Mesendoderm (in vitro differentiated cells): ENCODE measurements around the gene PTPRU.

ENCODE experiments used
- DNase-seq: peaks from one replicate; pipeline ENCODE4 v3.0.0; 2013
- H2AK5ac ChIP-seq: 2 replicates; pipeline ENCODE4 v1.6.1; 2013; ENCODE audit warnings: low read length, inconsistent platforms
- H2BK120ac ChIP-seq: 2 replicates; pipeline ENCODE4 v1.6.1; 2013; ENCODE audit warnings: low read depth, mild to moderate bottlenecking, low read length, moderate library complexity, mixed read lengths
- H2BK15ac ChIP-seq: replicated peaks from 2 replicates; pipeline ENCODE4 v1.6.1; 2013; ENCODE audit warnings: low read depth, mild to moderate bottlenecking, moderate library complexity
- H2BK5ac ChIP-seq: 2 replicates; pipeline ENCODE4 v1.6.1; 2013; ENCODE audit warnings: low read length, inconsistent platforms
- H3K18ac ChIP-seq: 2 replicates; pipeline ENCODE4 v1.6.1; 2013; ENCODE audit warnings: mild to moderate bottlenecking, low read length, mixed read lengths
- H3K23ac ChIP-seq: one replicate; pipeline ENCODE4 v1.6.1; 2013; ENCODE audit warnings: low read length
- H3K27ac ChIP-seq: 2 replicates; pipeline ENCODE4 v1.5.1; 2013; ENCODE audit warnings: low read depth, mild to moderate bottlenecking, inconsistent platforms, low read length, moderate library complexity
- H3K27me3 ChIP-seq: 2 replicates; pipeline ENCODE4 v1.6.1; 2013; ENCODE audit warnings: low read length, control low read depth, mild to moderate bottlenecking, inconsistent platforms; ENCODE audit not compliant: insufficient read depth, poor library complexity
- H3K36me3 ChIP-seq: 2 replicates; pipeline ENCODE4 v1.6.1; 2013; ENCODE audit warnings: low read length, inconsistent platforms; ENCODE audit not compliant: control insufficient read depth, insufficient read depth
- H3K4ac ChIP-seq: one replicate; pipeline ENCODE4 v1.6.1; 2013; ENCODE audit warnings: low read depth, mild to moderate bottlenecking, low read length, moderate library complexity
- H3K4me1 ChIP-seq: 2 replicates; pipeline ENCODE4 v1.6.1; 2013; ENCODE audit warnings: low read depth, low read length, inconsistent platforms; ENCODE audit not compliant: control insufficient read depth
- H3K4me2 ChIP-seq: 2 replicates; pipeline ENCODE4 v1.6.1; 2013; ENCODE audit warnings: low read length
- H3K4me3 ChIP-seq: 2 replicates; pipeline ENCODE4 v1.5.1; 2013; ENCODE audit warnings: mild to moderate bottlenecking, low read length
- H3K56ac ChIP-seq: one replicate; pipeline ENCODE4 v1.6.1; 2013; ENCODE audit warnings: low read length
- H3K79me1 ChIP-seq: 2 replicates; pipeline ENCODE4 v1.6.1; 2013; ENCODE audit warnings: low read length, inconsistent platforms
- H3K79me2 ChIP-seq: 2 replicates; pipeline ENCODE4 v1.6.1; 2013; ENCODE audit warnings: mild to moderate bottlenecking, low read length; ENCODE audit not compliant: control insufficient read depth, insufficient read depth
- H3K9ac ChIP-seq: 2 replicates; pipeline ENCODE4 v1.6.1; 2013; ENCODE audit warnings: low read length, inconsistent platforms
- H4K5ac ChIP-seq: one replicate; pipeline ENCODE4 v1.6.1; 2013; ENCODE audit warnings: low read length
- H4K8ac ChIP-seq: one replicate; pipeline ENCODE4 v1.6.1; 2013; ENCODE audit warnings: low read depth, mild to moderate bottlenecking, control low read depth, low read length, moderate library complexity
- WGBS: extraction: QIAGEN DNeasy Blood & Tissue Kit; methylation state at CpG from one replicate; pipeline ENCODE4 v1.1.7; 2013; ENCODE audit warnings: low lambda C conversion rate, missing lambda C conversion rate; ENCODE audit not compliant: insufficient coverage; ENCODE audit errors: extremely low coverage; 5-methylcytosine and 5-hydroxymethylcytosine counted together

PTPRU gene

DNA sequence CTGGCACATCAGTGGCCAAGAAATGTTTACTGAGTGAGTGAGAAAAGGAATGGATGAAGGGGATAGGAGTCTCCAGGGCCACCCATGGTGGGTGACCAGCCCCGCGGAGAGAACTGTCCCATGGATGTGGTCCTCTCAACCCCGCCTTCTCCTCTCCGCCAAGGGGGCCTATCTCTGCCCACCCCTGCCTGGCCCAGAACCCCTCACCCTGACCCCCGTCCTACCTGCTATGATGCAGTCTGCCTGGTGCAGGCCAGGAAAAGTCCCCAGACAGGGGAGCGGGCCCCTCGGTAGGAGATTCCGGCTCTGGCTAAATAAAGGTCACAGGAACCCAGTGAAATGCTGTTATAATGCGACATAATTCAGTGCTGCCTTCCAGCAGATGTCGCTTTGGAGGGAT lies 107.6 kb downstream of the PTPRU start:
- H3K4me3 ChIP-seq, result no peak overlapping the region
- no peak overlapping the region for H2BK120ac ChIP-seq
- no peaks in the 10 kb centered on the region for H3K79me2 ChIP-seq
- H3K56ac ChIP-seq, result no peak overlapping the region
- no peak overlapping the region for H3K4me2 ChIP-seq
- H3K9ac ChIP-seq, result no peak overlapping the region
- no peaks in the 10 kb centered on the region for H3K27me3 ChIP-seq
- no peak overlapping the region for H4K8ac ChIP-seq
- H3K4me1 ChIP-seq, result no peaks in the 10 kb centered on the region
- H4K5ac ChIP-seq, result no peak overlapping the region
- no peak overlapping the region for H2BK5ac ChIP-seq
- H3K18ac ChIP-seq, result no peak overlapping the region
- no peak overlapping the region for H2AK5ac ChIP-seq
- H2BK15ac ChIP-seq, result no peak overlapping the region
- H3K36me3 ChIP-seq, result no peaks in the 10 kb centered on the region
- WGBS, result no CpG with 5 or more reads among the region's 10 CpGs
- H3K4ac ChIP-seq, result no peak overlapping the region
- no peak for DNase-seq
- no peak overlapping the region for H3K23ac ChIP-seq
- no peak overlapping the region for H3K27ac ChIP-seq
- no peaks in the 10 kb centered on the region for H3K79me1 ChIP-seq

DNA sequence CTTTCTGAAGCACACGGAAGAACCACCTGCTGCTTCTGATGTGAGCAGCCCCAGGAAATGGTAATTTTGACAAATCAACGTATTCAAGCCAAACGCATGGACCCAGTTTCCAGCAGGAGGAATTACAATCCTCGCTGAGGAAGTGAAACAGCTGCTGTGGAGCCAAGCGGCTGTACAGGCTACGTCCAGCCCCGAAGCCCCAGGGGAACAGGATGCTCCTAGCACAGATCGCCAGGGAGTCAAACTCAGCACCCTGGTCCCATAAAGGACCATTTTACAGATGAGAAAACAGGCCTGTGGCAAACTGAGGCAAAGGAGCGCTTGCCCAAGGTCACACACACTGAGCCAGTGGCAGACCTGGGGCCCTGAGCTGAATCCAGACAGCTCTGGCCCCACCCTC lies 108.0 kb downstream of the PTPRU start:
- H3K56ac ChIP-seq, result no peak overlapping the region
- no peak overlapping the region for H3K9ac ChIP-seq
- no peaks in the 10 kb centered on the region for H3K4me1 ChIP-seq
- no peak overlapping the region for H3K4me2 ChIP-seq
- H2AK5ac ChIP-seq, result no peak overlapping the region
- DNase-seq, result no peak
- no peak overlapping the region for H3K23ac ChIP-seq
- no peaks in the 10 kb centered on the region for H3K79me1 ChIP-seq
- no peak overlapping the region for H2BK5ac ChIP-seq
- no peak overlapping the region for H3K27ac ChIP-seq
- no peak overlapping the region for H2BK15ac ChIP-seq
- H3K4ac ChIP-seq, result no peak overlapping the region
- H3K18ac ChIP-seq, result no peak overlapping the region
- H3K27me3 ChIP-seq, result no peaks in the 10 kb centered on the region
- H3K4me3 ChIP-seq, result no peak overlapping the region
- no peak overlapping the region for H4K5ac ChIP-seq
- no peaks in the 10 kb centered on the region for H3K79me2 ChIP-seq
- no CpG with 5 or more reads among the region's 9 CpGs for WGBS
- no peaks in the 10 kb centered on the region for H3K36me3 ChIP-seq
- no peak overlapping the region for H2BK120ac ChIP-seq
- no peak overlapping the region for H4K8ac ChIP-seq

DNA sequence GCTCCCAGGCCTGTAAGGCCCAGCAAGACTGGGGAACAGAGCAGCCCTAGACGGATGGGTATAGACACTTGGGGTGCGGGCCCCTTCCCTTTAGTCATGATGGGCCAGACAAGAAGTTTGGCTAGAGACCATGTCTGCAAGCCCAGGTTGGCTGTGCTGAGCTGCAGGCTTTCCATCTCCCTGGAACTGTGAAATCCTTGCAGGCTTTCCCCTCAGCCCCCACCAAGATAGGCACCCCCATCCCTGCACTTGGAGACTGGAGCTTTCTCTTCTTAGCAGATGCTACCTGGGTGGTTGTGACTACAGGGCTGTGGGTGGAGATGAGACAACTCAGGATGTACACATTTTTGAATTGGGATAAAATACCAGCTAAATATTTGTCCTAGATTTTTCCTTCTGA lies 110.3 kb downstream of the PTPRU start:
- Histone ChIP-seq H4K5ac (no peak overlapping the region), H2BK15ac (no peak overlapping the region), H3K56ac (no peak overlapping the region), H3K79me1 (no peaks in the 10 kb centered on the region), H3K18ac (no peak overlapping the region), H2BK120ac (no peak overlapping the region), H3K36me3 (no peaks in the 10 kb centered on the region), H3K79me2 (no peaks in the 10 kb centered on the region), H3K23ac (no peak overlapping the region), H3K27me3 (no peaks in the 10 kb centered on the region), H3K4me3 (no peak overlapping the region), H3K4me1 (no peaks in the 10 kb centered on the region), H3K27ac (no peak overlapping the region), H3K4me2 (no peak overlapping the region), H4K8ac (no peak overlapping the region), H3K9ac (no peak overlapping the region), H2AK5ac (no peak overlapping the region), H2BK5ac (no peak overlapping the region), H3K4ac (no peak overlapping the region)
- no CpG with 5 or more reads among the region's 2 CpGs for WGBS
- DNase-seq, result no peak

DNA sequence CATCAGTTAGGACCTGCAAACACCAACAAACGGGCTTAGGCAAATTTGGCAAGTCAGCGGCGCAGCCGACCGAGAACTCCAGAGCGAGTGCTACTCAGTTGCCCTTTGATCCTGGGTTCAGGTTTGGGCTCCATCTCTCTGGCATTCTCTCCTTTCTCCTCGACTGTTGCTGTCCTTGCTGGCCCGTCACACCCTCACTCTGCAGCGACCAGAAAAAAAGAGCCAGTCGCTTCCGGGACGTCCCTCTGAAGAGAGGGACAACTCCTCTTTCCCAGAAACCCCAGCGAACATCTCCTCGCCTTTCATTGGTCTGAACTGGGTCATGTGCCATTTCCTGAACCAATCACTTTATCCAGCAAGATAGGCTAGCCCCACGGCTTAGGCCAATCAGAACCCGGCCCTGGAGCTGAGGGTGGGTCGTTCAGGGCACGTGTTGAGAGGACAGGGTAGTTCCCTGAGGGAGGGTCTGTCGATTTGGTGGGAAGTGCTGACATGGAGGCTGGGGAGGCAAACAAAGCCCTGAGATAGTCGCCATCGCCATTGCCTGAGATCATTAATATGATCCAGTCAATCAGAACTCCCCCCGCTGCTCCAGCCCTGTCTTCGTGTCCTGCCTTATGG lies 113.7 kb downstream of the PTPRU start:
- Histone ChIP-seq H3K23ac (no peak overlapping the region), H2BK120ac (no peak overlapping the region), H3K79me1 (no peaks in the 10 kb centered on the region), H2BK5ac (no peak overlapping the region), H3K18ac (no peak overlapping the region), H3K36me3 (no peaks in the 10 kb centered on the region), H4K5ac (no peak overlapping the region), H2BK15ac (no peak overlapping the region), H3K4ac (no peak overlapping the region), H3K4me3 (no peak overlapping the region), H3K4me2 (no peak overlapping the region), H3K9ac (no peak overlapping the region), H3K56ac (no peak overlapping the region), H2AK5ac (no peak overlapping the region), H3K27me3 (no peaks in the 10 kb centered on the region), H3K4me1 (no peaks in the 10 kb centered on the region), H3K79me2 (no peaks in the 10 kb centered on the region), H3K27ac (no peak overlapping the region), H4K8ac (no peak overlapping the region)
- no peak for DNase-seq
- no CpG with 5 or more reads among the region's 23 CpGs for WGBS

DNA sequence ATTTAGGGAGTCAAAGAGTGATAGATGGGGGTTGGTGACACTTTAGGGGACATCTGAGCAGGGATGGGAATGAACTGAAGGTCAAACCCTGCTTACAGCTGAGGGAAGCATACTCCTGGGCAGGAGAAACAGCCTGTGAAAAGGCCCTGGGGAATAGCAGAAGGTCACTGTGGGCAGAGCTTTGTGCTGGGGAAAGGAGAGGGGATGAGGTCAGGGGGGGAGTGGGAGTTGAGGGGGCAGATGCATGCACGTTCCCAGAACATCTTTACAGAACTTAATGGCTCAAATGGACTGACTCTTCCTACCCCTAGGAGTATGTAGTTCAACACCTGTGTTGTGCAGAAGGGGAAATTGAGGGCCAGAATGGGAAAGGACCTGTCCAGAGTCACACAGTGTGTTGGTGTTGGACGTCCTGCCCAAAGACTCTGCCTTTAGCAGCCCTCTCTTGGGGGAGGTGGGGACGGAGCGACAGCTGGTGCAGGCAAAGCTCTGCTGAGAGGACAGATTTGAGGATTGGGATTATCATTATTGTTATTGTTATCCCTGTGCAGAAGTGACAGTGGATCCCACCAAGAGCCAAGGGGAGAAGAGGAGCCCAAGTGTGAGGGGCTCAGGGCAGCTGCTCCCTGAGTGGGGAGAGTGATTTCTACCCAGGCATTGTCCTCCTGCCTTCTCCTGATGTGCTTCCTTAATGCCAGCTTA lies 116.5 kb downstream of the PTPRU start:
- Histone ChIP-seq H3K27me3 (no peaks in the 10 kb centered on the region), H4K8ac (no peak overlapping the region), H2BK5ac (no peak overlapping the region), H2AK5ac (no peak overlapping the region), H3K23ac (no peak overlapping the region), H3K4ac (no peak overlapping the region), H4K5ac (no peak overlapping the region), H3K4me1 (no peaks in the 10 kb centered on the region), H3K56ac (no peak overlapping the region), H3K4me3 (no peak overlapping the region), H3K36me3 (no peaks in the 10 kb centered on the region), H3K4me2 (no peak overlapping the region), H3K27ac (no peak overlapping the region), H3K18ac (no peak overlapping the region), H3K79me2 (no peaks in the 10 kb centered on the region), H2BK120ac (no peak overlapping the region), H3K9ac (no peak overlapping the region), H3K79me1 (no peaks in the 10 kb centered on the region), H2BK15ac (no peak overlapping the region)
- no peak for DNase-seq
- no CpG with 5 or more reads among the region's 4 CpGs for WGBS
